GM19324 (cell line): ENCODE data around the gene CNP.

Experiments used
- ATAC-seq: cut with Tn5 transposase; IDR thresholded peaks from one replicate; pipeline ENCODE4 v1.9.1; 2021; ENCODE audit warnings: mild to moderate bottlenecking, moderate library complexity; ENCODE audit not compliant: unreplicated experiment, low FRiP score

CNP gene

GRCh38 chr17:42025936-42026335 is 59.3 kb downstream of the CNP start:
- no peak for ATAC-seq

- no peak for ATAC-seq
Measured at GRCh38 chr17:42026857-42027589, 60.4 kb downstream of the CNP start.
